SK-N-MC (cell line): ENCODE results near the gene HLA-DMB.

ENCODE experiments used
- DNase-seq: peaks from one replicate; pipeline ENCODE4 v3.0.0-alpha.2; 2011; ENCODE audit warnings: low read depth, low spot score
- H3K27ac ChIP-seq: fragments of 200-600 bp; sonication (generic); 2 replicates; pipeline ENCODE4 v1.5.1; 2016; ENCODE audit warnings: mixed run types
- H3K36me3 ChIP-seq: fragments of 200-600 bp; sonication (generic); 2 replicates; pipeline ENCODE4 v1.6.1; 2017; ENCODE audit warnings: antibody characterized with exemption, low read length, mixed read lengths; ENCODE audit not compliant: insufficient read depth
- H3K4me3 ChIP-seq: fragments of 200-600 bp; sonication (generic); 2 replicates; pipeline ENCODE4 v1.5.1; 2016
- H3K9ac ChIP-seq: fragments of 200-600 bp; sonication (generic); 2 replicates; pipeline ENCODE4 v1.8.0; 2017; ENCODE audit warnings: mixed run types, mixed read lengths; ENCODE audit not compliant: insufficient read length
- H3K9me3 ChIP-seq: fragments of 200-600 bp; sonication (generic); 2 replicates; pipeline ENCODE4 v1.6.1; 2017; ENCODE audit warnings: low read depth, mild to moderate bottlenecking, antibody characterized with exemption, low read length, moderate library complexity, mixed read lengths
- EZH2 ChIP-seq: fragments of 200-600 bp; sonication (generic); IDR thresholded peaks from one replicate; pipeline ENCODE4 v1.6.1; 2017; ENCODE audit warnings: antibody characterized with exemption
- FOXP2 ChIP-seq: optimal IDR thresholded peaks from 2 replicates; pipeline ENCODE3; 2011; ENCODE audit warnings: mild to moderate bottlenecking, moderate library complexity; ENCODE audit not compliant: insufficient read depth; ENCODE audit errors: extremely low read length, control extremely low read depth
- POLR2AphosphoS5 ChIP-seq: IDR thresholded peaks from 2 replicates; pipeline ENCODE4 v1.6.1; 2012; ENCODE audit warnings: mild to moderate bottlenecking, low read depth, low read length, borderline replicate concordance

The HLA-DMB gene

DNA sequence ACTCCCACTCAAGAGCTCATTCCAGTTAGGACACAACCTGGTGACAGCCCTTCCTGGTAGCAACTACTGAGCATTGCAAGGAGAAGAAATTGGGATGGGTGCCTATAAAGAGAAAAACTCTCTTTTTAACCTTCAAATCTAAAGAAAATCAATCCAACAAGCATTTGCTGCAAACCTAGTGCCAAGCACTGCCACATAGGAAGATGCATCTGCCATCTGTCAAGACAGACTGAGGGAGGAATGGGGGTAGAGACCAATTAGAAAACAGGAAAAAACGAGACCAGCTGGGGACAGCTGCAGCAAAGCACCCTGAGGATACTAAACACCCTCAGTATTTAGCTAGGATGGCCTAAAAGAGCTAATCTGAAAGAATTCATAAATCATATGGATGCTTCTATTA lies 27.9 kb downstream of the HLA-DMB start:
- Histone ChIP-seq H3K27ac (no peak overlapping the region), H3K9ac (no peak overlapping the region), H3K4me3 (no peak overlapping the region), H3K36me3 (no peaks in the 10 kb centered on the region), H3K9me3 (no peaks in the 10 kb centered on the region)
- no peak for DNase-seq
- no peak for TF ChIP-seq FOXP2
- no peak for TF ChIP-seq EZH2
- TF ChIP-seq POLR2AphosphoS5, result no peak

- Histone ChIP-seq H3K9me3 (no peaks in the 10 kb centered on the region), H3K9ac (peak overlapping the region; percentile 16), H3K27ac (peak overlapping the region; percentile 79), H3K36me3 (no peaks in the 10 kb centered on the region), H3K4me3 (peak overlapping the region; percentile 66)
- no peak for TF ChIP-seq FOXP2
- no peak for TF ChIP-seq EZH2
- no peak for TF ChIP-seq POLR2AphosphoS5
- no peak for DNase-seq
These were observed 31.9 kb downstream of the HLA-DMB start for GRCh38 chr6:32908897-32909296.

GRCh38 chr6:32906539-32906938 lies 34.3 kb downstream of the HLA-DMB start:
- no peak for DNase-seq
- no peak overlapping the region for H3K27ac ChIP-seq
- H3K9me3 ChIP-seq, result no peaks in the 10 kb centered on the region
- H3K9ac ChIP-seq, result no peak overlapping the region
- H3K4me3 ChIP-seq, result no peak overlapping the region
- peaks cover 2% of the 10 kb centered on the region; the same call in 1 of the 2 replicates for H3K36me3 ChIP-seq
- no peak for TF ChIP-seq EZH2
- TF ChIP-seq POLR2AphosphoS5, result no peak
- TF ChIP-seq FOXP2, result no peak

DNA sequence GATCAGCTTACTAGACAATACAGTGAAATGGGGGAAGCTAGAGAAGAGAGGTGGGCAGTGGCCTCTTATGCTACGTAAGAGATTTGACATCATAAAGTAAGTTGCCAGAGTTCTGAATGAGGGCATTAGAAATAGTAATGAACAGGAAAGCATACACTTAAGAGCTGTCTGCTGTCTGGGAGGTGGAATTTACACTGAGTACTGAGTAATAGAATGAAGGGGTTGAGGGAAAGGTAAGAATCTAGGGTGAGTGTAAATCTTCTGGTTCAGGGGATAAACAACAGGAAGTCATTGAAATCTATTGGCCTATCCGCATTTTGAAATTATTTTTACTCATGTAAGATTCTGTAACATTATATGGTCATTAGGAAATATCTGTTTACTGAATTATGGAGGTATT lies 35.8 kb downstream of the HLA-DMB start:
- H3K9ac ChIP-seq, result no peak overlapping the region
- TF ChIP-seq POLR2AphosphoS5 (no peak), EZH2 (no peak), FOXP2 (no peak)
- no peak for DNase-seq
- H3K36me3 ChIP-seq, result peaks cover 10% of the 10 kb centered on the region
- no peak overlapping the region for H3K27ac ChIP-seq
- H3K9me3 ChIP-seq, result no peaks in the 10 kb centered on the region
- H3K4me3 ChIP-seq, result no peak overlapping the region

DNA sequence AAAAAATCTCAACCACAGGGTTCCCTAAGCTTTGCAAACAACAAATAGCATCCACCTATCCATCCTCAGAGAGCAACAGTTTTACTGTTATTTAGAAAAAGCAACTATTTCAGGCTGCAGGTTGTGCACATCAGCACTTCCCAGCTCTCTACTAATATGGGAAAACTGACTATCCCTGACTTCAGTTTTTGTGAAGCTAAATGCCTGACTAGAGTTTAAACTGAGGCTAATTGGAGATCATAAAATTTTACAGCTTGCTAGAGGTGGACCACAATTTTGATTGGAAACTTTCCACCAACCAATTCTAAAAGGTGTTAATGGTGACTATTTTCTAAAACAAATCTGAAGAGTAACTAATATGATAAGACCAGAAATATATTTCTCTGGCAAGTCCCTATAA lies 36.9 kb downstream of the HLA-DMB start:
- no peak overlapping the region for H3K9ac ChIP-seq

DNA sequence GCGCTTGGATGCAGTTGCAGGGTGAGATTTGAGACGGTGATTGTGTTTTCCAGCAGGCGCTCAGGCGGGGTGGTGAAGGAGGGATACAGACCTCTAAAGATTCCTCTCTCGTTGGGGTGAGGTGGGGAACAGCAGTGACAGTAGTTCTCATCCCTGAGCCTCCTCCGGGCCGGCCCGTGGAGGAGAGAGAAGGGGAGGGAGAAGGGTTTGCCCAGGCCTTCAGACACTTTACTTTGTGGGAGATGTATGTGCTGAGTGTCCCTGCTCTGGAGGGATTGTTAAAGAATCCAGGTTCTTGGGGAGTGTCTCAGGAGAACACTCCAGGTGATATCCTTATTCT lies 45.9 kb downstream of the HLA-DMB start:
- Histone ChIP-seq H3K4me3 (peak overlapping the region; percentile 98), H3K9ac (peak overlapping the region; percentile 79), H3K9me3 (no peaks in the 10 kb centered on the region), H3K36me3 (0 out of 2 replicates have a peak, but pooled peaks cover 4% of the 10 kb centered on the region), H3K27ac (no peak overlapping the region)
- no peak for DNase-seq
- TF ChIP-seq POLR2AphosphoS5, result no peak
- no peak for TF ChIP-seq EZH2
- TF ChIP-seq FOXP2, result no peak

More for the DNA sequence above, 36.9 kb downstream of the HLA-DMB start:
- H3K36me3 ChIP-seq, result peaks cover 10% of the 10 kb centered on the region
- H3K9me3 ChIP-seq, result no peaks in the 10 kb centered on the region
- no peak for TF ChIP-seq FOXP2
- no peak for TF ChIP-seq POLR2AphosphoS5
- TF ChIP-seq EZH2, result no peak
- H3K27ac ChIP-seq, result no peak overlapping the region
- H3K4me3 ChIP-seq, result no peak overlapping the region
- no peak for DNase-seq

DNA sequence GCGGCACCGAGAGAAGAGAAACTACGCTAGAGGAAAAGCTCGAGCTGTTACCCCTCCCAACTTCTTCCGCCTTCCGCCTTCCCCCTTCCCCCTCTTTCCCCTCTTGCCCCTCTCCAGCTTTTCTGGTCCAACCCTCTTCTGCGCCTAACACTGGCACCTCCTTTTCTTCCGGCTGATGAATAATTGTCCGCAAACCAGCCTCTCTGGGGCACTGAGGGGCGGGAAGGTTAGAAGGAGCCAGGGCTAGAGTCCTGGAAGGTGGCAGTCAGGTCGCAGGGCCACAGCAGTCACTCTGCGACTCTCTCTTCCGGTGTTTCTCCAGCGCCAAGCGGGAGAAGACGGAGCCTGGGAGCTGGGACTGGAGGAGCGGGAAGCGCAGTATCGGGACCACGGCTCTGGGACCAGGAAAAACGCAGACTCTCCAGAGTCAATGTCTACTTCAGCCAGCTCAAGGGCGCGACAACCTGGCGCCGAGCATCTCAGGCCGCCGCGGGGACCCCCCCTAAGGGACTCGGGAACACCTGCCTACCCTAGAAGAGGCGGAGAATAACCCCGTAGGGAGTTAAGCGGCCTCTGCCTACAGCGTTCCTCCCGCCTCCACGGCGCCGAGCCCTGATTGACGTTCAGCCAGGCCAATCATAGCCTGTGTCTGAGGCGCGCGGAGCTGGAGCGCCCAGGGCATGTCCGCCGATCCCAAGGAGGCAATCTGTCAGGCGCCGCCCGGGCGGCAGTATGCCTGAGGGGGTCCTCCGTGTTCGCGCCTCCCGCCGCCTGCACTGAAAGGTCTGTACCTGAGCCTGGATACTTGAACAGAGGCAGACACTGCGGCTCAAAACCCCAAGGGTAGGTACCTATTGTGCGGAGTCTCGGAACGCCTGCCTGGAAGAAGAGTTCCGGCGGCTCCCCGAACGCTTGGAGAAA lies 46.5 kb downstream of the HLA-DMB start:
- Histone ChIP-seq H3K9ac (peak overlapping the region; percentile 79), H3K4me3 (peak overlapping the region; percentile 98), H3K27ac (peak overlapping the region; percentile 77), H3K9me3 (no peaks in the 10 kb centered on the region), H3K36me3 (0 out of 2 replicates have a peak, but pooled peaks cover 4% of the 10 kb centered on the region)
- peak; percentile 83 for DNase-seq
- no peak for TF ChIP-seq EZH2
- TF ChIP-seq FOXP2, result peak; percentile 45
- TF ChIP-seq POLR2AphosphoS5, result peak; percentile 81

DNA sequence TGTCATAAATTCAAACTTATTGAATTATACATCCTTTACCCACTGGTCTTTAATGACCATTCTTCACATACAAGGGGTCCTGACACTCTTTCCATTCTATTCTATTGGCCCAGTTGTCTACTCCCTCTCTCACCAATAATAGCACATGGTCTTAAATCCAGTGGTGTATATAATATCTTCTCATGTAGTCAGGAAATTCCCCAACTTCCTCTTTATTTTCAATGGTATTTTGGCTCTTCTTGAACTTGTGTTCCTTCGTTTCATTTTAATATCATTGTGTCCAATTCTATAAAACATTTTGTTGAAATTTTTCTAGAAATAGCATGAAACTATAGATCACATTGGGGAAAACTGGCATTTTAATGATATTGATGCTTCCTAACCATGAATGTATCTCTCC lies 50.0 kb downstream of the HLA-DMB start:
- H3K4me3 ChIP-seq, result no peak overlapping the region
- no peaks in the 10 kb centered on the region for H3K36me3 ChIP-seq
- H3K9ac ChIP-seq, result no peak overlapping the region
- DNase-seq, result no peak
- no peaks in the 10 kb centered on the region for H3K9me3 ChIP-seq
- no peak for TF ChIP-seq FOXP2
- no peak for TF ChIP-seq EZH2
- no peak for TF ChIP-seq POLR2AphosphoS5
- H3K27ac ChIP-seq, result no peak overlapping the region
